Keratinocyte (primary cell): ENCODE data around the gene CYTH1. TPM values are rescaled to one million over a fixed set of nuclear protein-coding genes. Genes with fewer than 3 reads are reported as not detected.

Source experiments
- DNase-seq: peaks from one replicate; pipeline ENCODE4 v3.0.0-alpha.2; 2011; ENCODE audit warnings: low read depth, missing footprints, low spot score
- FAIRE-seq: peaks from 2 replicates; lab custom pipeline; 2011; peaks lifted over from hg19 to GRCh38; lab: Jason Lieb, UNC
- H2AFZ ChIP-seq: 2 replicates; pipeline ENCODE4 v1.6.0; 2012; ENCODE audit warnings: low read length, control low read depth, inconsistent platforms; ENCODE audit not compliant: control insufficient read depth
- H3K27ac ChIP-seq: 2 replicates; pipeline ENCODE4 v1.5.1; 2011; ENCODE audit warnings: low read length; ENCODE audit not compliant: control insufficient read depth, insufficient read depth
- H3K27me3 ChIP-seq: 3 replicates; pipeline ENCODE4 v1.6.0; 2011; ENCODE audit warnings: low read length; ENCODE audit not compliant: control insufficient read depth, insufficient read depth; ENCODE audit errors: extremely low read depth
- H3K36me3 ChIP-seq, 2 experiments: 2 replicates in 1 of 2; 3 replicates in 1 of 2; pipeline ENCODE4 v1.5.1; 2011; ENCODE audit warnings: low read length in 2 of 2, mild to moderate bottlenecking in 1 of 2; ENCODE audit not compliant: control insufficient read depth in 2 of 2, insufficient read depth in 2 of 2; ENCODE audit errors: extremely low read depth in 1 of 2
- H3K4me1 ChIP-seq: 3 replicates; pipeline ENCODE4 v1.5.1; 2011; ENCODE audit warnings: low read length; ENCODE audit not compliant: control insufficient read depth, insufficient read depth; ENCODE audit errors: extremely low read depth
- H3K4me2 ChIP-seq: 3 replicates; pipeline ENCODE4 v1.6.0; 2011; ENCODE audit warnings: low read depth, low read length; ENCODE audit not compliant: control insufficient read depth, insufficient read depth; ENCODE audit errors: extremely low read depth
- H3K4me3 ChIP-seq, 3 experiments: fragments of 200-600 bp in 1 of 3; sonication (generic) in 1 of 3; 2 replicates in 2 of 3; 3 replicates in 1 of 3; pipeline ENCODE4 v1.5.1; 2011 to 2016; ENCODE audit warnings: low read length in 3 of 3, mild to moderate bottlenecking in 3 of 3, control low read depth in 2 of 3, inconsistent platforms in 1 of 3, low read depth in 1 of 3, mixed read lengths in 1 of 3, mixed run types in 1 of 3, moderate library complexity in 1 of 3; ENCODE audit not compliant: control insufficient read depth in 2 of 3, insufficient read depth in 2 of 3; ENCODE audit errors: extremely low read depth in 1 of 3
- H3K79me2 ChIP-seq: 2 replicates; pipeline ENCODE4 v1.6.0; 2012; ENCODE audit warnings: low read length; ENCODE audit not compliant: control insufficient read depth, insufficient read depth
- H3K9ac ChIP-seq: 3 replicates; pipeline ENCODE4 v1.6.0; 2011; ENCODE audit warnings: low read length; ENCODE audit not compliant: control insufficient read depth, insufficient read depth; ENCODE audit errors: extremely low read depth
- H3K9me1 ChIP-seq: 3 replicates; pipeline ENCODE4 v1.6.0; 2011; ENCODE audit warnings: low read length; ENCODE audit not compliant: control insufficient read depth, insufficient read depth; ENCODE audit errors: extremely low read depth
- H3K9me3 ChIP-seq: 2 replicates; pipeline ENCODE4 v1.5.1; 2012; ENCODE audit warnings: low read depth, low read length; ENCODE audit not compliant: control insufficient read depth
- H4K20me1 ChIP-seq: 3 replicates; pipeline ENCODE4 v1.6.0; 2011; ENCODE audit warnings: low read length; ENCODE audit not compliant: control insufficient read depth, insufficient read depth; ENCODE audit errors: extremely low read depth
- EZH2 ChIP-seq: IDR thresholded peaks from one replicate; pipeline ENCODE4 v1.6.1; 2012; ENCODE audit warnings: inconsistent platforms, mild to moderate bottlenecking, low read length, moderate library complexity
- dilution Hi-C: fragments of 300-500 bp; cut with MboI; formaldehyde crosslinking; loops from one replicate; pipeline ENCODE4 v1.7.0; 2020; ENCODE audit warnings: low sequenced_read_pairs; ENCODE audit not compliant: extremely low pct_ligation_motif_present
- polyA plus RNA-seq, 5 experiments: library from polyadenylated mRNA; depleted of rRNA in 3 of 5; stranded (reverse) in 3 of 5; stranded (forward) in 1 of 5; unstranded in 1 of 5; fragments of >200 nt; gene quantifications; 1 replicate in 1 of 5; 2 replicates in 3 of 5; 3 replicates in 1 of 5; pipeline versions ENCODE4 v1.2.1 to v1.2.3, GENCODE V29; 2011 to 2012; ENCODE audit warnings: missing spikeins in 2 of 5, low read depth in 1 of 5, low replicate concordance in 1 of 5
- TF ChIP-seq, protein P1 (sequence below), 3 experiments: IDR thresholded peaks in 1 of 3; conservative IDR thresholded peaks in 1 of 3; optimal IDR thresholded peaks in 1 of 3; 2 replicates in 2 of 3; 3 replicates in 1 of 3; pipeline versions ENCODE3 to v1.5.1; 2011; ENCODE audit warnings: low read length in 3 of 3, mild to moderate bottlenecking in 3 of 3, moderate library complexity in 2 of 3, control low read depth in 1 of 3, inconsistent platforms in 1 of 3; ENCODE audit not compliant: insufficient read depth in 2 of 3; ENCODE audit errors: extremely low read depth in 1 of 3

CYTH1 gene
- polyA plus RNA-seq, 1 donor (not counting 4 experiments of a cell fraction or from before 2014, with no cell fraction given): 28.3 TPM

DNA sequence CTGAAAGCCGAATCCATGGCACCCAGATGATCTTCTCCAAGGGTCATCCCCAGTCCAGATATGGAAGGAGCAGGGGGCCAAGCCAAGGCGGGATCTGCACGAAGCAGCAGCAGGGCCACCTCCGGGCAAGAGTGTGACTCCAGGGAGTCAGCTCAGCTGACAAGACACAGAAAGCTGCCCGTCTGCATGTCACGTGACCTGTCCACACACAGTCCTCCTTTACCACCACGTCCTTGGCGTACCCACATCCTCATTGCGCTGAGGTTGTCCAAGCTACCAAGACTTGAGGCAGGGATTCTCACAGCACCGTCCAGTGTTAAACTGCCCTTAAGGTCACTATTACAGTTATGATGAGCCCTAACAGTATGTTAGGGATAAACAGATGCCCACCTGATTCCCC, 11.3 kb upstream of the CYTH1 start:
- no peak overlapping the region for H2AFZ ChIP-seq
- H3K36me3 ChIP-seq: peaks cover 25 to 43% of the 10 kb centered on the region in 2 experiments
- H3K4me1 ChIP-seq: peaks cover 18% of the 10 kb centered on the region
- H3K79me2 ChIP-seq: no peaks in the 10 kb centered on the region
- H3K9me1 ChIP-seq: peaks cover 2% of the 10 kb centered on the region
- no peaks in the 10 kb centered on the region for H3K9me3 ChIP-seq
- DNase-seq: no peak
- no peak overlapping the region for H3K9ac ChIP-seq
- no peaks in the 10 kb centered on the region for H3K27me3 ChIP-seq
- peaks cover 3% of the 10 kb centered on the region for H4K20me1 ChIP-seq
- dilution Hi-C loops: no loop called here
- no peak for FAIRE-seq
- no peak overlapping the region for H3K4me2 ChIP-seq
- no peak overlapping the region for H3K27ac ChIP-seq
- H3K4me3 ChIP-seq: no peak overlapping the region
- TF ChIP-seq, protein P1, sequence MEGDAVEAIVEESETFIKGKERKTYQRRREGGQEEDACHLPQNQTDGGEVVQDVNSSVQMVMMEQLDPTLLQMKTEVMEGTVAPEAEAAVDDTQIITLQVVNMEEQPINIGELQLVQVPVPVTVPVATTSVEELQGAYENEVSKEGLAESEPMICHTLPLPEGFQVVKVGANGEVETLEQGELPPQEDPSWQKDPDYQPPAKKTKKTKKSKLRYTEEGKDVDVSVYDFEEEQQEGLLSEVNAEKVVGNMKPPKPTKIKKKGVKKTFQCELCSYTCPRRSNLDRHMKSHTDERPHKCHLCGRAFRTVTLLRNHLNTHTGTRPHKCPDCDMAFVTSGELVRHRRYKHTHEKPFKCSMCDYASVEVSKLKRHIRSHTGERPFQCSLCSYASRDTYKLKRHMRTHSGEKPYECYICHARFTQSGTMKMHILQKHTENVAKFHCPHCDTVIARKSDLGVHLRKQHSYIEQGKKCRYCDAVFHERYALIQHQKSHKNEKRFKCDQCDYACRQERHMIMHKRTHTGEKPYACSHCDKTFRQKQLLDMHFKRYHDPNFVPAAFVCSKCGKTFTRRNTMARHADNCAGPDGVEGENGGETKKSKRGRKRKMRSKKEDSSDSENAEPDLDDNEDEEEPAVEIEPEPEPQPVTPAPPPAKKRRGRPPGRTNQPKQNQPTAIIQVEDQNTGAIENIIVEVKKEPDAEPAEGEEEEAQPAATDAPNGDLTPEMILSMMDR (optimal IDR thresholded peaks at IDR 0.05 in 1 of 3, IDR thresholded peaks at IDR 0.05 in 1 of 3, conservative IDR thresholded peaks at IDR 0.05 in 1 of 3; ENCODE audit: extremely low read depth in 1 of 3, insufficient read depth in 2 of 3, low read length in 3 of 3): no peak
- TF ChIP-seq EZH2: no peak

DNA sequence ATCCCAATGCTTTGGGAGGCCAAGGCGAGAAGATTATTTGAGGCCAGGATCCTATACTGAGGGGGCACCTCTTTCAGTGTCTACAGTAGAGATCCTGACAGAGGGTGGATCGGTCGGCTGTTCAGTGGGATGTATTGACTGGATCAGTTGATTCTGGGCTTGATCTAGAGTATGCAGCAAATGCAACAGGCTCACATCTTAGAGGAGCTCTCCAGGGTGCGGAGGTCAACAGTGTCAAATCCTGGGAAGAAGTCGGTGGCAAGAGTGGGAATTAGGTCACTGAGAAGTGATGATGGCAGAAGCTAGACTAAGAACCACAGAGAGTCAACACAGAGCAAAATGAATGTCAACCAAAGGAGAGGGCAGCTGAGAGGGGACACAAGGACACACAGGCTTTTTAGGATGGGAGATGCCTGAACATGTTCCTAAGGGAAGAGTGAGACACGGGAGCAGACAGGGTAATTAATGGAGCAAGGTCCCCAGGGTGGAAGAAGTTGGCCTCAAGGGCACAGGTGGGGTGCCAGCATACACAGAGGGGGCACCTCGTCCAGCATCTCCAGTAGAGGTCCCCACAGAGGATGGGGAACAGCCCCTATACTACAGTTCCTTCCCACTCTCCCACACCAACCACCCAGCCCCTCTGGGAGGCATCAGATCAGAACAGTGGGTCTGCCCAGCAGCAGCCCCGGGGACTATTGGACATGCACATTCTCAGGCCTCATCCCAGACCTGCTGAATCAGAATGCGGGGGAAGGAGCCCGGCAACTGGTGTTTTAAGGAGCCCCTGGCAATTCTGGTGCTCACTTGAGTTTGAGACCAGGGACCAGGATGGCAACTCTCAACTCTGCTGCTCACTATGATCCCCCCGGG, 10.0 kb upstream of the CYTH1 start:
- Histone ChIP-seq H3K79me2 (no peaks in the 10 kb centered on the region), H3K27ac (no peak overlapping the region), H3K36me3 (peaks cover 16 to 30% of the 10 kb centered on the region in 2 experiments), H4K20me1 (no peaks in the 10 kb centered on the region), H3K9ac (no peak overlapping the region), H3K4me2 (no peak overlapping the region), H3K27me3 (no peaks in the 10 kb centered on the region), H3K9me3 (no peaks in the 10 kb centered on the region), H3K4me3 (no peak overlapping the region), H2AFZ (no peak overlapping the region), H3K4me1 (peaks cover 24% of the 10 kb centered on the region), H3K9me1 (no peaks in the 10 kb centered on the region)
- TF ChIP-seq, protein P1 (optimal IDR thresholded peaks at IDR 0.05 in 1 of 3, IDR thresholded peaks at IDR 0.05 in 1 of 3, conservative IDR thresholded peaks at IDR 0.05 in 1 of 3; ENCODE audit: extremely low read depth in 1 of 3, insufficient read depth in 2 of 3, low read length in 3 of 3): no peak
- TF ChIP-seq EZH2: no peak
- DNase-seq (no peak), FAIRE-seq (no peak)
- dilution Hi-C loops: no loop called here
